Stimulated activated naive CD8-positive, alpha-beta T cell treated with anti-CD3 and anti-CD28 coated beads, Interleukin-15, Interleukin-2, amounts not matched to agents 100 ng/mL and 50 ng/mL, for 24 hours (primary cell): ENCODE measurements around the gene LMO1.

Experiments used
- H3K27ac Mint-ChIP-seq: one replicate; pipeline ENCODE4 v1.8.0; 2021; ENCODE audit warnings: mild to moderate bottlenecking, mixed read lengths
- H3K27me3 Mint-ChIP-seq: one replicate; pipeline ENCODE4 v1.8.0; 2021; ENCODE audit warnings: mixed read lengths
- H3K36me3 Mint-ChIP-seq: one replicate; pipeline ENCODE4 v1.8.0; 2021; ENCODE audit warnings: low read depth, mixed read lengths
- H3K4me1 Mint-ChIP-seq: one replicate; pipeline ENCODE4 v1.8.0; 2021; ENCODE audit warnings: low read depth, mixed read lengths
- H3K4me3 Mint-ChIP-seq: one replicate; pipeline ENCODE4 v1.8.0; 2021; ENCODE audit warnings: mild to moderate bottlenecking, mixed read lengths
- H3K9me3 Mint-ChIP-seq: one replicate; pipeline ENCODE4 v1.8.0; 2021; ENCODE audit warnings: mixed read lengths

LMO1 gene

GRCh38 chr11:8292351-8292750 is 28.7 kb upstream of the LMO1 start:
- no peak overlapping the region for H3K4me3 Mint-ChIP-seq
- H3K36me3 Mint-ChIP-seq: no peaks in the 10 kb centered on the region
- H3K27ac Mint-ChIP-seq: no peak overlapping the region
- no peaks in the 10 kb centered on the region for H3K4me1 Mint-ChIP-seq
- no peaks in the 10 kb centered on the region for H3K9me3 Mint-ChIP-seq
- H3K27me3 Mint-ChIP-seq: no peaks in the 10 kb centered on the region

DNA sequence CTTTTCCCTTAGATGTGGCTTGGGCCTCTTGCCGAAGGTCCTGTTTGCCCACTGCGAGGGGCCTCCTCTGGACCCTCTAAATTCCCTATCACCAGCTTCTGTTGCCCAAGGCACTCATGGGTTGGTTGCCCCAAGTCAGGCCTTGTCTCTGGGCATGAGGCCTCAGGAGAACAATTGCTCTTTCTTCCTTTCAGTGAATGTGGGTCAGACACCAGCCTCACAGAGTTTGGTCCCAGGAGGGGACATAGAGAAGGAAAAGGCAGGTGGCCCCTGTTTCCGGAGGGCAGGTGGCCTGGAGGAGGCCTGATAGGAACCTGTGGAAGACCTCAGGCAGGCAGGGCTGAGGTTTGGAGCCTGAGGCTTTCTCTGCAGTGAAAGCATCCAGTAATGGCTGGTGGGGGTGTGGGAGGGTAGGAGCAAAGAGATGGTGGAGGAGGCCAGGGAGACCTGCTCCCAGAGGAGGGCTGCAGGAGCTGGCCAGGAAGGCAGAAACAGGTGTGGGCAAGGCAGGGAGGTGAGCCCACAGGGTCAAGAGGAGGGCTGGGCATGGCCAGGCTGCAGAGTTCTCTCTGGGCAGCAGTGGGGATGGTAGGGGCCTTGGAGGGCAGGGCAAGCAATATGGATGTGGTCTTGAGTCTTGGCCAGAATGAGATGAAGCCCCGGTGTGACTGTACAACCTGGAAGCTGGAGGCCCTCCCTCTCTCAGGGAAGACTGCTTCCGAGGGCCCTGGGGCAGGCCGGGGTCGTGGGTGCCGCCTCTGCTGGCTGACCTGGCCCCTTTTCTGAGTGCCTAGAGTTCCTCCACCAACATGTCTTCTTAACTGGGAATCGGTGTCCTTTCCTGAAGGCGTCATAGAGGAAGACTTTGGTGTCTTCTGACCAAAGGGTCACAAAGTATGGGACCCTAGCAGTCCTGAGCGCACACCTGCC is 28.0 kb upstream of the LMO1 start:
- no peaks in the 10 kb centered on the region for H3K4me1 Mint-ChIP-seq
- no peaks in the 10 kb centered on the region for H3K9me3 Mint-ChIP-seq
- H3K36me3 Mint-ChIP-seq: no peaks in the 10 kb centered on the region
- no peak overlapping the region for H3K4me3 Mint-ChIP-seq
- H3K27me3 Mint-ChIP-seq: no peaks in the 10 kb centered on the region
- no peak overlapping the region for H3K27ac Mint-ChIP-seq

DNA sequence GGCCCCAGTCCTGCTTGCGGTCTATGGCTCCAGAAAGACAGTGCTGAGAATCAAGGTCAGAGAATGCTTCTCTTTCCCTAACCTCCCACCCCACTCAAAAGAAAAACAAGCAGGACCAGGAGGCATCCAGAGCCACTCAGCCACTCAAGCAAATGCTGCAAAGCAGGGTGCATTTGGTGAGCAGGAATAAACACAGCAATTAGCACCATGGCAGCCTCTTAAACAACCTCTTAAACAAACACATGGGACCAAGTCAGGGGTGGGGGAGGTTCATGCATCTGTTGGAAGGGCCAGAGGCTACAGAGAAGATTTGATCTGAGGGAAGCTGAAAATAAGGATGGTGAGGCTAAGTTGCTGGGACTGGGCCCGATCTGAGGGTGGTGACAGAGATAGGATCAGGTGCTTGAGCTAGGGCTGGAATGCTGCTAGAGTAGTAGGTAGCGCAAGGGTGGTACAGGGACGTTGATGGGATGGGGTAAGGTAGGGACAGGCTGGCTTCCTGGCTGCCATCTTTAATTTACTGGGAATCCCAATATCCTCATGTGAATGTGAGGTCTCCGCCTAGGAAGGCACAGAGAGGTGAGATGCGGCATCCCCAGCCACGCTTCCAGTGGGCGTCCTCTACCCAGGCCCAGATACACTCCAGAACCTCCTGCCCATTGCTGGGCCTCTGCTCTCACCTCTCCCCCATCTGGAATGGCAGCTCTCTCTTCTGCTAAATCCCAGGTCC is 26.6 kb upstream of the LMO1 start:
- no peaks in the 10 kb centered on the region for H3K9me3 Mint-ChIP-seq
- H3K4me1 Mint-ChIP-seq: no peaks in the 10 kb centered on the region
- H3K4me3 Mint-ChIP-seq: no peak overlapping the region
- H3K36me3 Mint-ChIP-seq: no peaks in the 10 kb centered on the region
- H3K27ac Mint-ChIP-seq: no peak overlapping the region
- H3K27me3 Mint-ChIP-seq: no peaks in the 10 kb centered on the region

- Mint-ChIP-seq H3K4me1 (no peaks in the 10 kb centered on the region), H3K27ac (no peak overlapping the region), H3K36me3 (no peaks in the 10 kb centered on the region), H3K9me3 (no peaks in the 10 kb centered on the region), H3K4me3 (no peak overlapping the region), H3K27me3 (peaks cover 7% of the 10 kb centered on the region)
Observed at GRCh38 chr11:8289492-8289918, 25.8 kb upstream of the LMO1 start.

GRCh38 chr11:8288824-8289491 is 25.3 kb upstream of the LMO1 start:
- Mint-ChIP-seq H3K4me3 (no peak overlapping the region), H3K27me3 (peaks cover 7% of the 10 kb centered on the region), H3K9me3 (no peaks in the 10 kb centered on the region), H3K36me3 (no peaks in the 10 kb centered on the region), H3K4me1 (no peaks in the 10 kb centered on the region), H3K27ac (no peak overlapping the region)

DNA sequence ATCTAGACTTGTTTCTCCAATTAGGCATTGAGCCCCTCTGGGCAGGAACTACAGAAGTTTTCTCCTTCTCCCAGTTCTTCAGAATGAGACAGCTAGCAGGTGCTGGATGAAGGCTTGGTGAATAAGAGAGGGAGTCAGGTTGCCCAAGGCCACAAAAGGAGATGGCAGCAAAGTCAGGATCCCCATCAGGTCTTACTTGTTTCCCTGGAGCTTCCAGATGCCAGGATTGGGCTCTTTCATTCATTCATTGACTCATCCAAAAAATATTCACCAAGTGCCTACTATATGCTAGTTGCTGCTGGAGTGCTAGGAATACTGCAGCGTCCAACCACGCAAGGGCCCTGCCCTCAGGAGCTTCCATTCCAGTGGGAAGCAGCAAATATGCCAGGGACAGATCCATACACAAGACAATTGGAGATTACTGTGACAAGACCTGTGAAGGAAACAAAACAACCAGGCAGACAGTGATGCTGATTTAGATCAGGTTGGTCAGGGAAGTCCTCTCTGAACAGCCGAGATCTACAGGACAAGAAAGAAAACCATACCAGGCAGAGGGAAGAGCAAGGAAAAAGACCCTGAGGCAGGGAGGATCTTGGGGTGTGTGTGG is 24.6 kb upstream of the LMO1 start:
- Mint-ChIP-seq H3K9me3 (no peaks in the 10 kb centered on the region), H3K4me1 (no peaks in the 10 kb centered on the region), H3K4me3 (no peak overlapping the region), H3K27ac (no peak overlapping the region), H3K27me3 (peaks cover 7% of the 10 kb centered on the region), H3K36me3 (no peaks in the 10 kb centered on the region)

- Mint-ChIP-seq H3K36me3 (no peaks in the 10 kb centered on the region), H3K27ac (no peak overlapping the region), H3K4me1 (no peaks in the 10 kb centered on the region), H3K27me3 (peaks cover 7% of the 10 kb centered on the region), H3K4me3 (no peak overlapping the region), H3K9me3 (no peaks in the 10 kb centered on the region)
Observed at GRCh38 chr11:8287703-8288102, 24.0 kb upstream of the LMO1 start.

- no peaks in the 10 kb centered on the region for H3K4me1 Mint-ChIP-seq
- no peaks in the 10 kb centered on the region for H3K9me3 Mint-ChIP-seq
- H3K4me3 Mint-ChIP-seq: no peak overlapping the region
- H3K27ac Mint-ChIP-seq: no peak overlapping the region
- H3K36me3 Mint-ChIP-seq: no peaks in the 10 kb centered on the region
- H3K27me3 Mint-ChIP-seq: peaks cover 7% of the 10 kb centered on the region
Observed at GRCh38 chr11:8287297-8287696, 23.6 kb upstream of the LMO1 start.

- Mint-ChIP-seq H3K27ac (no peak overlapping the region), H3K27me3 (peaks cover 7% of the 10 kb centered on the region), H3K4me1 (no peaks in the 10 kb centered on the region), H3K9me3 (no peaks in the 10 kb centered on the region), H3K36me3 (no peaks in the 10 kb centered on the region), H3K4me3 (no peak overlapping the region)
Observed at GRCh38 chr11:8286886-8287285, 23.2 kb upstream of the LMO1 start.

- Mint-ChIP-seq H3K4me3 (no peak overlapping the region), H3K27ac (no peak overlapping the region), H3K9me3 (no peaks in the 10 kb centered on the region), H3K4me1 (no peaks in the 10 kb centered on the region), H3K36me3 (no peaks in the 10 kb centered on the region), H3K27me3 (peaks cover 7% of the 10 kb centered on the region)
Observed at GRCh38 chr11:8285796-8286195, 22.1 kb upstream of the LMO1 start.

GRCh38 chr11:8285228-8285627 is 21.6 kb upstream of the LMO1 start:
- Mint-ChIP-seq H3K27me3 (peaks cover 7% of the 10 kb centered on the region), H3K4me3 (no peak overlapping the region), H3K4me1 (no peaks in the 10 kb centered on the region), H3K9me3 (no peaks in the 10 kb centered on the region), H3K27ac (no peak overlapping the region), H3K36me3 (no peaks in the 10 kb centered on the region)

DNA sequence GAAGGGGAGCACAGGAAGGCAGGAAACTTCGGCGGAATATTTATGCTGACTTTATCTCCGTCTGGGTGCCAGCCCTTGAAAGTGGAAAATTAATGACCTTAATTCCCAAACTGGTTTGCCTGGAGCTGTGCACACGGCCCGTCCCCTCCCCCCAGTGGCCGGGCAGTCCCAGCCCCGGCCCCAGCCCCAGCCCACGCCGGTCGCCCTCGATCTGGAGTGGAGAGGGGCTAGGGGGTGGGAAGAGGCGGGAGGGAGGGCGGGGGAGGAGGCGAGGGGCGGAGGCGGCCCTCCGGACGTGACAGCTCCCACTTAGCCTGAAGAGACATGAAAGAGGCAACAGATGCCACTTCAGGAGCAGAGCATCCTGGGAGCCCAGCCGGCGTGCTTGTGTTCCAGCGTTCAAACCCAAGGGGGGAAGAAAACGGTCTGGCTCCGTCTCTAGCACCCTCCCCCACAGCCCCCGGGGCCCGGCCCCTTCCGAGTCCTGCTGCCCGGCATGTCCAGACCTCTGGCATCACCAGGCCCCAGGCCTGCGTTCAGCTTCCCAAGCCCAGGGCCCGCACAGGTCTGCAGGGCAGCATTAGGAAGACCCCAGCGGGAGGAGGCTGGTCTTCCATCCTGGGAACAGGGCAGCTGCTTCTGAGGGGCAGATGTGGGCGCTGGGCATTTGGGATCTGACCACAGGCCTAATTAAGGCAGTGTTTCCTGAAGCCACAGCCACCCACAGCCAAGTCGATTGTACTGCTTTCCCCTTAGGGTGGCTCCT is 20.0 kb upstream of the LMO1 start:
- Mint-ChIP-seq H3K27me3 (peaks cover 7% of the 10 kb centered on the region), H3K36me3 (no peaks in the 10 kb centered on the region), H3K4me1 (no peaks in the 10 kb centered on the region), H3K27ac (no peak overlapping the region), H3K4me3 (no peak overlapping the region), H3K9me3 (no peaks in the 10 kb centered on the region)

- Mint-ChIP-seq H3K9me3 (no peaks in the 10 kb centered on the region), H3K4me1 (no peaks in the 10 kb centered on the region), H3K27ac (no peak overlapping the region), H3K36me3 (no peaks in the 10 kb centered on the region), H3K4me3 (no peak overlapping the region), H3K27me3 (peaks cover 7% of the 10 kb centered on the region)
Observed at GRCh38 chr11:8283100-8283464, 19.4 kb upstream of the LMO1 start.

DNA sequence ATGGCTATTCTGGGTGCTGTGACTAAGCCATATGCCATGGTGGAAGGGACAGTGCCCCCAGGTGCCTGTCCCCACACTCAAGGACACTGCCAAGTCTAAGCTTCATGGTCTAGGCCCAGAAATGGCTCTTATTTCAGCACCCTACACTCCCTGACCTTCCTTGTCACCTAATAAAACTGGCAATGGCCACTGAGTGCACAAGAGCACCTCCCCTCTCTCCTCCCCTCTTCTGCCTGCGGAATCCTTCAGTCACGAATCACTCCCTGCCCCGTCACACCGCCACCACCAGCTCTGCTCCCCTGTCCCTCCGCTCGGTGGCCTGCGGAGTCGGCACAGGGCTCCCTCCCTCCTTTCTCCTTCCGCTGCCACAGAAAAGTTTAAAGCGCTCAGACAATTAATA is 19.0 kb upstream of the LMO1 start:
- no peak overlapping the region for H3K4me3 Mint-ChIP-seq

More for the DNA sequence above, 19.0 kb upstream of the LMO1 start:
- Mint-ChIP-seq H3K27me3 (peaks cover 7% of the 10 kb centered on the region), H3K9me3 (no peaks in the 10 kb centered on the region), H3K36me3 (no peaks in the 10 kb centered on the region), H3K27ac (no peak overlapping the region), H3K4me1 (no peaks in the 10 kb centered on the region)
